ENCODE measurements around the gene INTS1. TPM values are rescaled to one million over a fixed set of nuclear protein-coding genes. Genes with fewer than 3 reads are reported as not detected.

The INTS1 gene
- total and polyA plus RNA-seq, 2 of the 4 experiments (the other 2 are of a cell fraction) = 9.3 to 40.1 TPM

DNA sequence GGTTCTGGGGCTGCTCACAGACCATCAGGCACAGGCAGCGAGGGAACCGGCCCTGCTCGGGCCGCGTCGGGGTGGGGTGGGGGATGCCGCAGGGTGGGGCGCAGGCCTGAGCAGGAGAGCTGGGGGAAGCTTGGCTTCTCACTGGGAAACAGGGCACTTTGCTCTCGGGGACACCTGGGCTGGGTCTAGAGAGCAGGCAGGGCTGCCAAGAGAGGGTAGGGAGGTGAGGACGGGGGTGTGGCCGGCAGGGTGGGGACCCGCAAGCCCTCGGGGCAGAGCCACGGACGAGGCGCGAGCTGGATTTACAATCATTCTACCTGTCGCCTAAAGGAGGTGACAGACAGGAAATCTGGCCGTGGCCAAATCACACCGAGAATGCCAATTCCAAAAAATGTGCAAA is 11.1 kb downstream of the INTS1 start:
- 96% methylated on average over 19 of the region's 20 CpGs; no CpG with 5 or more reads in 1 of the 2 experiments for WGBS, 2 experiments (ENCODE audit: extremely low coverage in 2 of 2, insufficient read length in 1 of 2)
- no peak overlapping the region for H3K4ac ChIP-seq (ENCODE audit: low read depth, low read length)
- no peak overlapping the region for H2AK5ac ChIP-seq (ENCODE audit: low read depth, low read length)
- H2AK9ac ChIP-seq (replicated peaks; ENCODE audit: low read depth, low read length, poor library complexity) = no peak overlapping the region
- no peak overlapping the region for H3K23ac ChIP-seq (ENCODE audit: low read depth, low read length)
- no peak overlapping the region for H3K4me2 ChIP-seq (ENCODE audit: low read depth, low read length)
- no peak overlapping the region for H2AFZ ChIP-seq (replicated peaks; ENCODE audit: low read length, poor library complexity)
- no peak overlapping the region for H3K27ac ChIP-seq (ENCODE audit: insufficient read depth, low read length)
- no peak overlapping the region for H4K8ac ChIP-seq (ENCODE audit: low read depth in 2 of 2, low read length in 2 of 2)
- POLR2A ChIA-PET (ENCODE audit: unreplicated experiment) = interaction anchor here (0.6 kb wide), 1 partner anchor 310 kb away, joined by 4 read pairs; no protein-coding TSS in a partner anchor
- no peaks in the 10 kb centered on the region for H3K9me3 ChIP-seq (ENCODE audit: control insufficient read depth, insufficient read depth, low read length)
- in situ Hi-C loops (cut with MboI; ENCODE audit: low sequenced_read_pairs) (no loop called here), dilution Hi-C loops (cut with HindIII; ENCODE audit: low sequenced_read_pairs, unreplicated experiment) (no loop called here), intact Hi-C loops (cut with micrococcal nuclease) (no loop called here)
- H3K56ac ChIP-seq (ENCODE audit: extremely low read depth, insufficient read depth, low read length) = no peak overlapping the region
- H2BK20ac ChIP-seq (ENCODE audit: low read depth, low read length) = no peak overlapping the region
- H3K18ac ChIP-seq (ENCODE audit: low read depth, low read length) = no peak overlapping the region
- TF ChIP-seq MXI1 (IDR thresholded peaks at IDR 0.05; ENCODE audit: borderline replicate concordance, low read depth, low read length) (no peak), BHLHE40 (IDR thresholded peaks at IDR 0.05; ENCODE audit: low read depth, low read length) (no peak), RFX5 (IDR thresholded peaks at IDR 0.05; ENCODE audit: low read depth, low read length) (no peak), MAFK (IDR thresholded peaks at IDR 0.05; ENCODE audit: low read depth, low read length) (no peak), RAD21 (IDR thresholded peaks at IDR 0.05; ENCODE audit: low read length) (no peak), SMC3 (IDR thresholded peaks at IDR 0.05; ENCODE audit: low read depth, low read length) (no peak), POLR2A (IDR thresholded peaks at IDR 0.05; ENCODE audit: low read depth, low read length) (no peak)
- TF ChIP-seq, protein P1, sequence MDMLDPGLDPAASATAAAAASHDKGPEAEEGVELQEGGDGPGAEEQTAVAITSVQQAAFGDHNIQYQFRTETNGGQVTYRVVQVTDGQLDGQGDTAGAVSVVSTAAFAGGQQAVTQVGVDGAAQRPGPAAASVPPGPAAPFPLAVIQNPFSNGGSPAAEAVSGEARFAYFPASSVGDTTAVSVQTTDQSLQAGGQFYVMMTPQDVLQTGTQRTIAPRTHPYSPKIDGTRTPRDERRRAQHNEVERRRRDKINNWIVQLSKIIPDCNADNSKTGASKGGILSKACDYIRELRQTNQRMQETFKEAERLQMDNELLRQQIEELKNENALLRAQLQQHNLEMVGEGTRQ (IDR thresholded peaks at IDR 0.05; ENCODE audit: low read depth, low read length) = no peak
- TF ChIP-seq, protein P2, sequence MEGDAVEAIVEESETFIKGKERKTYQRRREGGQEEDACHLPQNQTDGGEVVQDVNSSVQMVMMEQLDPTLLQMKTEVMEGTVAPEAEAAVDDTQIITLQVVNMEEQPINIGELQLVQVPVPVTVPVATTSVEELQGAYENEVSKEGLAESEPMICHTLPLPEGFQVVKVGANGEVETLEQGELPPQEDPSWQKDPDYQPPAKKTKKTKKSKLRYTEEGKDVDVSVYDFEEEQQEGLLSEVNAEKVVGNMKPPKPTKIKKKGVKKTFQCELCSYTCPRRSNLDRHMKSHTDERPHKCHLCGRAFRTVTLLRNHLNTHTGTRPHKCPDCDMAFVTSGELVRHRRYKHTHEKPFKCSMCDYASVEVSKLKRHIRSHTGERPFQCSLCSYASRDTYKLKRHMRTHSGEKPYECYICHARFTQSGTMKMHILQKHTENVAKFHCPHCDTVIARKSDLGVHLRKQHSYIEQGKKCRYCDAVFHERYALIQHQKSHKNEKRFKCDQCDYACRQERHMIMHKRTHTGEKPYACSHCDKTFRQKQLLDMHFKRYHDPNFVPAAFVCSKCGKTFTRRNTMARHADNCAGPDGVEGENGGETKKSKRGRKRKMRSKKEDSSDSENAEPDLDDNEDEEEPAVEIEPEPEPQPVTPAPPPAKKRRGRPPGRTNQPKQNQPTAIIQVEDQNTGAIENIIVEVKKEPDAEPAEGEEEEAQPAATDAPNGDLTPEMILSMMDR (conservative IDR thresholded peaks at IDR 0.05; ENCODE audit: low read depth, low read length) = no peak
- TF ChIP-seq, protein P3, sequence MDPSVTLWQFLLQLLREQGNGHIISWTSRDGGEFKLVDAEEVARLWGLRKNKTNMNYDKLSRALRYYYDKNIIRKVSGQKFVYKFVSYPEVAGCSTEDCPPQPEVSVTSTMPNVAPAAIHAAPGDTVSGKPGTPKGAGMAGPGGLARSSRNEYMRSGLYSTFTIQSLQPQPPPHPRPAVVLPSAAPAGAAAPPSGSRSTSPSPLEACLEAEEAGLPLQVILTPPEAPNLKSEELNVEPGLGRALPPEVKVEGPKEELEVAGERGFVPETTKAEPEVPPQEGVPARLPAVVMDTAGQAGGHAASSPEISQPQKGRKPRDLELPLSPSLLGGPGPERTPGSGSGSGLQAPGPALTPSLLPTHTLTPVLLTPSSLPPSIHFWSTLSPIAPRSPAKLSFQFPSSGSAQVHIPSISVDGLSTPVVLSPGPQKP (IDR thresholded peaks at IDR 0.05; ENCODE audit: borderline replicate concordance, low read depth, low read length) = no peak
- no TSS peak for BruUV-seq (replicated peaks)
- H3K27me3 ChIP-seq (ENCODE audit: control insufficient read depth, insufficient read depth, low read length) = no peaks in the 10 kb centered on the region
- ATAC-seq (ENCODE audit: low read depth) (no peak), DNase-seq (no peak)
- H3K14ac ChIP-seq (replicated peaks; ENCODE audit: low read depth, low read length) = no peak overlapping the region
- peaks cover 0 to 11% of the 10 kb centered on the region in 2 experiments; a peak in 1 of 4 replicates for H3K79me1 ChIP-seq (ENCODE audit: low read depth in 1 of 2, low read length in 2 of 2)
- H2BK5ac ChIP-seq (ENCODE audit: low read depth, low read length, poor library complexity, severe bottlenecking) = no peak overlapping the region
- no peak overlapping the region for H3K4me3 ChIP-seq (ENCODE audit: insufficient read depth, low read depth, low read length)
- CTCF ChIA-PET = no interaction called here
- H2BK120ac ChIP-seq (ENCODE audit: low read depth, low read length) = no peak overlapping the region
- no peaks in the 10 kb centered on the region for H3K4me1 ChIP-seq (ENCODE audit: control insufficient read depth, insufficient read depth, low read length)
- no peaks in the 10 kb centered on the region for H3K9me1 ChIP-seq (ENCODE audit: insufficient read depth, low read length)
- H4K91ac ChIP-seq (ENCODE audit: insufficient read depth, low read depth, low read length) = no peak overlapping the region
- H3K9ac ChIP-seq (ENCODE audit: low read depth, low read length) = no peak overlapping the region
- 0 out of 2 replicates have a peak, but pooled peaks cover 4% of the 10 kb centered on the region for H4K20me1 ChIP-seq (ENCODE audit: insufficient read depth, low read length)
- no peak overlapping the region for H4K5ac ChIP-seq (ENCODE audit: low read depth, low read length)
- H2BK15ac ChIP-seq (ENCODE audit: low read depth, low read length) = no peak overlapping the region
- H3K36me3 ChIP-seq (ENCODE audit: control insufficient read depth, insufficient read depth, low read length) = peaks cover 67% of the 10 kb centered on the region

Data from IMR-90 (cell line).